Mesendoderm (in vitro differentiated cells): ENCODE results near the gene LIMA1.
"Not testable (repeated sequence)": the region's sequence is repeated elsewhere in the genome, so short reads cannot be mapped to it uniquely, and the experiment has no call there.

Experiments used
- DNase-seq: peaks from one replicate; pipeline ENCODE4 v3.0.0; 2013
- H2AK5ac ChIP-seq: 2 replicates; pipeline ENCODE4 v1.6.1; 2013; ENCODE audit warnings: low read length, inconsistent platforms
- H2BK120ac ChIP-seq: 2 replicates; pipeline ENCODE4 v1.6.1; 2013; ENCODE audit warnings: low read depth, mild to moderate bottlenecking, low read length, moderate library complexity, mixed read lengths
- H2BK15ac ChIP-seq: replicated peaks from 2 replicates; pipeline ENCODE4 v1.6.1; 2013; ENCODE audit warnings: low read depth, mild to moderate bottlenecking, moderate library complexity
- H2BK5ac ChIP-seq: 2 replicates; pipeline ENCODE4 v1.6.1; 2013; ENCODE audit warnings: low read length, inconsistent platforms
- H3K18ac ChIP-seq: 2 replicates; pipeline ENCODE4 v1.6.1; 2013; ENCODE audit warnings: mild to moderate bottlenecking, low read length, mixed read lengths
- H3K23ac ChIP-seq: one replicate; pipeline ENCODE4 v1.6.1; 2013; ENCODE audit warnings: low read length
- H3K27ac ChIP-seq: 2 replicates; pipeline ENCODE4 v1.5.1; 2013; ENCODE audit warnings: low read depth, mild to moderate bottlenecking, inconsistent platforms, low read length, moderate library complexity
- H3K27me3 ChIP-seq: 2 replicates; pipeline ENCODE4 v1.6.1; 2013; ENCODE audit warnings: low read length, control low read depth, mild to moderate bottlenecking, inconsistent platforms; ENCODE audit not compliant: insufficient read depth, poor library complexity
- H3K36me3 ChIP-seq: 2 replicates; pipeline ENCODE4 v1.6.1; 2013; ENCODE audit warnings: low read length, inconsistent platforms; ENCODE audit not compliant: control insufficient read depth, insufficient read depth
- H3K4ac ChIP-seq: one replicate; pipeline ENCODE4 v1.6.1; 2013; ENCODE audit warnings: low read depth, mild to moderate bottlenecking, low read length, moderate library complexity
- H3K4me1 ChIP-seq: 2 replicates; pipeline ENCODE4 v1.6.1; 2013; ENCODE audit warnings: low read depth, low read length, inconsistent platforms; ENCODE audit not compliant: control insufficient read depth
- H3K4me2 ChIP-seq: 2 replicates; pipeline ENCODE4 v1.6.1; 2013; ENCODE audit warnings: low read length
- H3K4me3 ChIP-seq: 2 replicates; pipeline ENCODE4 v1.5.1; 2013; ENCODE audit warnings: mild to moderate bottlenecking, low read length
- H3K56ac ChIP-seq: one replicate; pipeline ENCODE4 v1.6.1; 2013; ENCODE audit warnings: low read length
- H3K79me1 ChIP-seq: 2 replicates; pipeline ENCODE4 v1.6.1; 2013; ENCODE audit warnings: low read length, inconsistent platforms
- H3K79me2 ChIP-seq: 2 replicates; pipeline ENCODE4 v1.6.1; 2013; ENCODE audit warnings: mild to moderate bottlenecking, low read length; ENCODE audit not compliant: control insufficient read depth, insufficient read depth
- H3K9ac ChIP-seq: 2 replicates; pipeline ENCODE4 v1.6.1; 2013; ENCODE audit warnings: low read length, inconsistent platforms
- H4K5ac ChIP-seq: one replicate; pipeline ENCODE4 v1.6.1; 2013; ENCODE audit warnings: low read length
- H4K8ac ChIP-seq: one replicate; pipeline ENCODE4 v1.6.1; 2013; ENCODE audit warnings: low read depth, mild to moderate bottlenecking, control low read depth, low read length, moderate library complexity
- WGBS: extraction: QIAGEN DNeasy Blood & Tissue Kit; methylation state at CpG from one replicate; pipeline ENCODE4 v1.1.7; 2013; ENCODE audit warnings: low lambda C conversion rate, missing lambda C conversion rate; ENCODE audit not compliant: insufficient coverage; ENCODE audit errors: extremely low coverage; 5-methylcytosine and 5-hydroxymethylcytosine counted together

The LIMA1 gene

DNA sequence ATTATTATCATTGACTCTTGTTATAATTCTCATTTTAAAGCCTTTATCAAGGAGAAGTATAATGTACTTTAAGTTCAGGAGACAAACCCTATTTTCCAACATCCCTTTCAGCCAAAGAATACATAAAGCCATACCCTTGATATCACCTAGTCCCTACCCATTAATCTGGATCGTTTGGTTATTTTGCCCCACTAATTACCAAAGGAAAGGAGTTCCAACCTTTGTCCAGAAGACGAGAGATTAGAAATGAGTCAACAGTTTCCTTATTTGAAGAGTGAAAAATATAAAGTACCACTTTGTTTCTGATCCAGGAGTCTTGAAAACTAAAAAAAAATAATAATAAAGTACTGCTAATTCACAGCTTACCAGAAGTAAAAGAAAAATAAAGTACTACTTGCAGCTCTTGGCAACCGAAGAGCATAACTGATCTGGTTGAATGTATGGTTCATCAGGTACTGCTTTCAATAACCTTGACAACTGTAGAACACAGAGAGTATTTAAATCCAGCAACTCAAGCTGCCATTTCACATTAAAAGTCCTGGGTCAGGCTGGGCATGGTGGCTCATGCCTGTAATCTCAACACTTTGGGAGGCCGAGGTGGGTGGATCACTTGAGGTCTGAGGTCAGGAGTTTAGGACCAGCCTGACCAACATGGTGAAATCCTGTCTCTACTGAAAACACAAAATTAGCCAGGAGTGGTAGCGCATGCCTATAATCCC, 33.7 kb downstream of the LIMA1 start:
- WGBS: no CpG with 5 or more reads among the region's 5 CpGs
- no peak overlapping the region for H3K4me2 ChIP-seq
- H3K23ac ChIP-seq: no peak overlapping the region
- no peak overlapping the region for H2AK5ac ChIP-seq
- no peak overlapping the region for H3K18ac ChIP-seq
- peak; percentile 26 for DNase-seq
- no peaks in the 10 kb centered on the region for H3K36me3 ChIP-seq
- no peaks in the 10 kb centered on the region for H3K79me2 ChIP-seq
- H2BK120ac ChIP-seq: no peak overlapping the region
- no peak overlapping the region for H2BK5ac ChIP-seq
- no peaks in the 10 kb centered on the region for H3K4me1 ChIP-seq
- no peak overlapping the region for H2BK15ac ChIP-seq
- no peak overlapping the region for H3K56ac ChIP-seq
- no peak overlapping the region for H3K27ac ChIP-seq
- no peak overlapping the region for H3K9ac ChIP-seq
- H3K4ac ChIP-seq: no peak overlapping the region
- no peak overlapping the region for H4K5ac ChIP-seq
- no peak overlapping the region for H3K4me3 ChIP-seq
- no peaks in the 10 kb centered on the region for H3K79me1 ChIP-seq
- H4K8ac ChIP-seq: no peak overlapping the region
- H3K27me3 ChIP-seq: no peaks in the 10 kb centered on the region

DNA sequence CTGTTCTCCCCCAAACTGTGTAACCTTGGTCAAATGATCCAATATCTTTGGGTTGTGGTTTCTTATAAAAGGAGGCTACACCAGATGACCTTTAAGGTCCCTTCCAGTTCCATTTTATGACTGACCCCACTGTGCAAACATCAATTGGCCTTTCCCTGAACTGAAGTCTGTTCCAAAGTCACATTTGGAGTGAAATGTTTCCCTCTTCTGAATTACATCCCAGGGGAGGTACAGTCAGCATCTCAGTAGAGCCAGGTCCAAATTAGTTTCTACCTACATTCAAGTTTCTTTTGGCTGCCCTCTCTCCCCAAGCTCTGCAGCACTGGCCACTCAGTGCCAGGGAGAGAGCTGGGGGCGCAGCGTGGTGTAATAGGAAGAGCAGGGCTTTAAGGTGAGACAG, 34.4 kb downstream of the LIMA1 start:
- no peak overlapping the region for H2BK120ac ChIP-seq
- no peak overlapping the region for H3K18ac ChIP-seq
- H3K27me3 ChIP-seq: no peaks in the 10 kb centered on the region
- no peak overlapping the region for H3K56ac ChIP-seq
- no peaks in the 10 kb centered on the region for H3K79me2 ChIP-seq
- WGBS: no CpG with 5 or more reads among the region's 2 CpGs
- H2BK15ac ChIP-seq: no peak overlapping the region
- H2AK5ac ChIP-seq: no peak overlapping the region
- no peak overlapping the region for H3K4ac ChIP-seq
- H3K36me3 ChIP-seq: no peaks in the 10 kb centered on the region
- H3K9ac ChIP-seq: no peak overlapping the region
- H3K4me2 ChIP-seq: no peak overlapping the region
- no peak overlapping the region for H4K5ac ChIP-seq
- no peak for DNase-seq
- no peak overlapping the region for H4K8ac ChIP-seq
- no peak overlapping the region for H3K23ac ChIP-seq
- no peak overlapping the region for H3K4me3 ChIP-seq
- no peaks in the 10 kb centered on the region for H3K4me1 ChIP-seq
- H3K27ac ChIP-seq: no peak overlapping the region
- H2BK5ac ChIP-seq: no peak overlapping the region
- no peaks in the 10 kb centered on the region for H3K79me1 ChIP-seq

DNA sequence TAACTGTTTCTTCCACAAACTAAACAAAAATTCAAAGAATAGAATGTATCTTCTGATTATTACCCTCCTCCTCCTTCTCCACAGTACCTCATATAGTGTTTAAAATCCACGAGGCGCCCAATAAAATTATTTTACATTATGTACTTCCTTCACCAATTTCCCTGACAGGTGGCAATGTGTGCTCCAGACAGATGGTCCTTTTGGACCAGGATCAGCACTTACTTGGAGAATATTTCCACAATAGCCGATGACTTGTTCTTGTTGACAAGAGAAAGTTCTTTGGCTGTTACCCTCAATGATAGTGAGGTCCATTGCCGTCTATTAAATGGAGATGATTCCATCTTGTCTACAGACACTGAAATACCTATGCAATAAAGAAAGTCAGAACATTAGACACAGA, 34.9 kb downstream of the LIMA1 start:
- no peak overlapping the region for H2BK120ac ChIP-seq
- H3K4ac ChIP-seq: no peak overlapping the region
- H3K4me3 ChIP-seq: no peak overlapping the region
- no peak overlapping the region for H3K4me2 ChIP-seq
- H3K9ac ChIP-seq: no peak overlapping the region
- no peak for DNase-seq
- no peaks in the 10 kb centered on the region for H3K79me2 ChIP-seq
- no CpG with 5 or more reads among the region's 4 CpGs for WGBS
- H4K5ac ChIP-seq: no peak overlapping the region
- no peaks in the 10 kb centered on the region for H3K36me3 ChIP-seq
- no peak overlapping the region for H3K23ac ChIP-seq
- H3K27me3 ChIP-seq: no peaks in the 10 kb centered on the region
- H2AK5ac ChIP-seq: no peak overlapping the region
- H3K56ac ChIP-seq: no peak overlapping the region
- no peaks in the 10 kb centered on the region for H3K4me1 ChIP-seq
- H2BK15ac ChIP-seq: no peak overlapping the region
- H3K27ac ChIP-seq: no peak overlapping the region
- H4K8ac ChIP-seq: no peak overlapping the region
- H3K18ac ChIP-seq: no peak overlapping the region
- no peaks in the 10 kb centered on the region for H3K79me1 ChIP-seq
- H2BK5ac ChIP-seq: no peak overlapping the region

DNA sequence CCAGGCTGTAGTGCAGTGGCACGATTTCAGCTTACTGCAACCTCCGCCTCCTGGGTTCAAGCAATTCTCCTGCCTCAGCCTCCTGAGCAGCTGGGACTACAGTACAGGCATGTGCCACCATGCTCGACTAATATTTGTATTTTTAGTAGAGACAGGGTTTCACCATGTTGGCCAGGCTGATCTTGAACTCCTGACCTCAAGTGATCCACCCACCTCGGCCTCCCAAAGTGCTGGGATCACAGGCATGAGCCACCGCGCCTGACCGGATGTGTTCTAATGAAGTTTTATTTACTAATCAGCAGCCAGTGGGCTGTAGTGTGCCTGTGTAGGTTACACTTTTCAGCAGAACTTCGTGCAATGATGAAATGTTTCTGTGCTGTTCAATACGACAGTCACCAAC, 35.7 kb downstream of the LIMA1 start:
- not testable (repeated sequence) for DNase-seq, H3K4me2 ChIP-seq, H3K79me1 ChIP-seq, H3K27ac ChIP-seq, H3K9ac ChIP-seq, H3K79me2 ChIP-seq, H3K36me3 ChIP-seq, H3K18ac ChIP-seq, H3K27me3 ChIP-seq, H4K5ac ChIP-seq, H2AK5ac ChIP-seq, H2BK5ac ChIP-seq, H4K8ac ChIP-seq, H3K4me1 ChIP-seq, H3K4ac ChIP-seq, H2BK15ac ChIP-seq, H3K56ac ChIP-seq, H3K4me3 ChIP-seq, H2BK120ac ChIP-seq, H3K23ac ChIP-seq
- no CpG with 5 or more reads among the region's 9 CpGs for WGBS

DNA sequence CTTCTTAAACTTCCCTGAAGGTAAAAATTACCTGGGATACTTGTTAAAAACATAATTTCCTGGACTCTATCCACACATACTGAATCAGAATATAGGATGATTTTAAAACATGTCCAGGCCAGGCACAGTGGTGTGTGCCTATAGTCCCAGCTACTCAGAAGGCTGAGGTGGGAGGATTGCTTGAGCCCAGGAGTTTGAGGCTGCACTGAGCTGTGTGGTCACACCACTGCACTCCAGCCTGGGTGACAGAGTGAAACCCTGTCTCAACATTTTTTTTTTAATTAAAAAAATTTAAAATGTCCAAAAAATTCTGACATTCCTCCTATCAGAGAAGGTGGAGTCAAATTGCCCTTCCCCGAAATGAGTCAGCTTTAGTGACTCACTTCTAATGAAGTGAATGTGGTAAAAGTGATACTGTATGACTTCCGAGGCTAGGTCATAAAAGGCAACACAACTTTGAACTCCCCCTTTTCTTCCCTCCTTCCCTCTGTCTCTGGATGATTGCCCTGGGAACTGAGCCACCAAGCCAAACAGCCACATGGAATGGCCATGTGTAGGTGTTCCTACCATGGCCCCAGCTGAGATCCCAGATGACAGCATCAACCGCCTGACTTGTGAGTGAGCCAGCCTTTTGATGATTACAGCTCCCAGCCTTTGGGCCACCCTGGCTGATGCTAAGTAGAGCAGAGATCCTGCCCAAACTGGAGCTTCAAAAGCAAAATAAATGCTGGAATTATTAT, 36.3 kb downstream of the LIMA1 start:
- Histone ChIP-seq H3K18ac (no peak overlapping the region), H2BK15ac (no peak overlapping the region), H2AK5ac (no peak overlapping the region), H3K4ac (no peak overlapping the region), H3K23ac (no peak overlapping the region), H3K79me2 (no peaks in the 10 kb centered on the region), H3K36me3 (no peaks in the 10 kb centered on the region), H3K9ac (no peak overlapping the region), H3K4me1 (peaks cover 2% of the 10 kb centered on the region), H2BK120ac (no peak overlapping the region), H3K4me2 (no peak overlapping the region), H4K8ac (no peak overlapping the region), H3K27me3 (no peaks in the 10 kb centered on the region), H3K4me3 (no peak overlapping the region), H3K56ac (peak overlapping the region; percentile 34), H2BK5ac (no peak overlapping the region), H3K79me1 (no peaks in the 10 kb centered on the region), H3K27ac (no peak overlapping the region), H4K5ac (no peak overlapping the region)
- peak; percentile 43 for DNase-seq
- no CpG with 5 or more reads among the region's 3 CpGs for WGBS
